Endodermal cell (in vitro differentiated cells): Measurements from ENCODE around the gene CHRND. TPM values are rescaled to one million over a fixed set of nuclear protein-coding genes. Genes with fewer than 3 reads are reported as not detected.

ENCODE experiments used
- DNase-seq: peaks from one replicate; pipeline ENCODE4 v3.0.0-alpha.2; 2017
- H3K27ac ChIP-seq: 2 replicates; pipeline ENCODE4 v1.5.1; 2013; ENCODE audit warnings: mild to moderate bottlenecking, low read depth, low read length, moderate library complexity
- H3K27me3 ChIP-seq: 2 replicates; pipeline ENCODE4 v1.6.1; 2013; ENCODE audit warnings: mild to moderate bottlenecking, low read length, moderate library complexity; ENCODE audit not compliant: insufficient read depth, control insufficient read depth, poor library complexity, severe bottlenecking
- H3K36me3 ChIP-seq: 2 replicates; pipeline ENCODE4 v1.7.0; 2013; ENCODE audit warnings: mild to moderate bottlenecking, low read length, moderate library complexity; ENCODE audit not compliant: control insufficient read depth, insufficient read depth
- H3K4me1 ChIP-seq: one replicate; pipeline ENCODE4 v1.7.0; 2013; ENCODE audit warnings: low read length; ENCODE audit not compliant: control insufficient read depth, insufficient read depth
- H3K4me3 ChIP-seq: 2 replicates; pipeline ENCODE4 v1.5.1; 2013; ENCODE audit warnings: mild to moderate bottlenecking, low read length, moderate library complexity
- H3K9ac ChIP-seq: 2 replicates; pipeline ENCODE4 v1.6.1; 2013; ENCODE audit warnings: mild to moderate bottlenecking, low read length, moderate library complexity; ENCODE audit not compliant: poor library complexity, severe bottlenecking; ENCODE audit errors: extremely low read depth
- H3K9me3 ChIP-seq: 2 replicates; pipeline ENCODE4 v1.6.1; 2013; ENCODE audit warnings: mild to moderate bottlenecking, low read length, moderate library complexity; ENCODE audit not compliant: control insufficient read depth
- H3K27ac Mint-ChIP-seq: 2 replicates; pipeline ENCODE4 v1.8.0; 2020; ENCODE audit warnings: mixed read lengths
- H3K27me3 Mint-ChIP-seq: 2 replicates; pipeline ENCODE4 v1.8.0; 2021; ENCODE audit warnings: mild to moderate bottlenecking, mixed read lengths; ENCODE audit not compliant: insufficient read depth
- H3K36me3 Mint-ChIP-seq: 2 replicates; pipeline ENCODE4 v1.8.0; 2020; ENCODE audit warnings: low read depth, mixed read lengths
- H3K4me1 Mint-ChIP-seq: 2 replicates; pipeline ENCODE4 v1.8.0; 2020; ENCODE audit warnings: mixed read lengths
- H3K4me3 Mint-ChIP-seq: 2 replicates; pipeline ENCODE4 v1.8.0; 2020; ENCODE audit warnings: mild to moderate bottlenecking, moderate library complexity, mixed read lengths
- H3K9me3 Mint-ChIP-seq: 2 replicates; pipeline ENCODE4 v1.8.0; 2020; ENCODE audit warnings: mild to moderate bottlenecking, mixed read lengths
- CTCF ChIP-seq: fragments of 200-600 bp; sonication (generic); conservative IDR thresholded peaks from 2 replicates; pipeline ENCODE4 v1.5.0; 2021; ENCODE audit warnings: antibody characterized with exemption, mild to moderate bottlenecking
- WGBS, 2 experiments: methylation state at CpG; one replicate each; pipeline versions ENCODE4 v1.1.5 to v1.1.7; 2013; ENCODE audit warnings: missing lambda C conversion rate in 2 of 2, mixed read lengths in 1 of 2; ENCODE audit not compliant: insufficient coverage in 1 of 2, insufficient read length in 1 of 2; 5-methylcytosine and 5-hydroxymethylcytosine counted together
- total RNA-seq, 2 donors: library from RNA; stranded (reverse); fragmentation: NEBNext Ultra II Directional in 1 of 2; extraction: Animal tissue kit (Norgen Biotek cat#: 25700) in 1 of 2; gene quantifications; 2 replicates in 1 of 2; 3 replicates in 1 of 2; pipeline ENCODE4 v1.2.1, GENCODE V29; 2021

Gene CHRND
- total RNA-seq, 2 donors from 2014 or later, result 0.11 TPM; not detected in 1

- no peaks in the 10 kb centered on the region for H3K4me1 ChIP-seq
- H3K9ac ChIP-seq, result no peak overlapping the region
- WGBS, 2 experiments, result 92 to 100% methylated on average over 6 to 7 of the region's 7 CpGs
- H3K4me3 ChIP-seq, result no peak overlapping the region
- H3K4me3 Mint-ChIP-seq, result no peak overlapping the region
- H3K9me3 ChIP-seq, result no peaks in the 10 kb centered on the region
- H3K4me1 Mint-ChIP-seq, result peaks cover 6% of the 10 kb centered on the region
- no peak for TF ChIP-seq CTCF
- peaks cover under 1% of the 10 kb centered on the region for H3K27me3 ChIP-seq
- DNase-seq, result no peak
- H3K27ac ChIP-seq, result no peak overlapping the region
- peaks cover 24% of the 10 kb centered on the region for H3K27me3 Mint-ChIP-seq
- H3K36me3 Mint-ChIP-seq, result no peaks in the 10 kb centered on the region
- H3K27ac Mint-ChIP-seq, result no peak overlapping the region
- no peaks in the 10 kb centered on the region for H3K36me3 ChIP-seq
- no peaks in the 10 kb centered on the region for H3K9me3 Mint-ChIP-seq
These were observed 30.7 kb upstream of the CHRND start for GRCh38 chr2:232495292-232495691.

GRCh38 chr2:232496501-232497270 is 29.3 kb upstream of the CHRND start:
- TF ChIP-seq CTCF, result no peak
- Mint-ChIP-seq H3K27me3 (peaks cover 26% of the 10 kb centered on the region), H3K9me3 (no peaks in the 10 kb centered on the region), H3K27ac (no peak overlapping the region), H3K4me1 (peaks cover 6% of the 10 kb centered on the region), H3K36me3 (no peaks in the 10 kb centered on the region), H3K4me3 (no peak overlapping the region)
- 83 to 91% methylated on average over 10 to 20 of the region's 20 CpGs for WGBS, 2 experiments
- Histone ChIP-seq H3K27ac (no peak overlapping the region), H3K4me1 (no peaks in the 10 kb centered on the region), H3K36me3 (no peaks in the 10 kb centered on the region), H3K9me3 (no peaks in the 10 kb centered on the region), H3K27me3 (peaks cover 9% of the 10 kb centered on the region), H3K4me3 (no peak overlapping the region), H3K9ac (no peak overlapping the region)
- no peak for DNase-seq

GRCh38 chr2:232497348-232497747 is 28.6 kb upstream of the CHRND start:
- 67 to 71% methylated on average over 1 to 13 of the region's 13 CpGs for WGBS, 2 experiments
- no peaks in the 10 kb centered on the region for H3K36me3 Mint-ChIP-seq
- peaks cover 11% of the 10 kb centered on the region for H3K27me3 ChIP-seq
- no peak for DNase-seq
- no peaks in the 10 kb centered on the region for H3K36me3 ChIP-seq
- peaks cover 24% of the 10 kb centered on the region for H3K27me3 Mint-ChIP-seq
- H3K9me3 Mint-ChIP-seq, result no peaks in the 10 kb centered on the region
- peaks cover 7% of the 10 kb centered on the region for H3K4me1 Mint-ChIP-seq
- no peak for TF ChIP-seq CTCF
- H3K4me3 ChIP-seq, result no peak overlapping the region
- no peaks in the 10 kb centered on the region for H3K9me3 ChIP-seq
- no peak overlapping the region for H3K4me3 Mint-ChIP-seq
- no peak overlapping the region for H3K27ac Mint-ChIP-seq
- H3K4me1 ChIP-seq, result peaks cover under 1% of the 10 kb centered on the region
- no peak overlapping the region for H3K9ac ChIP-seq
- H3K27ac ChIP-seq, result no peak overlapping the region
